Retinal pigment epithelial cell (primary cell): ENCODE results near the gene ACTR6.

Experiments
- DNase-seq: peaks from one replicate; pipeline ENCODE4 v3.0.0-alpha.2; 2010; ENCODE audit warnings: low read depth
- H3K4me3 ChIP-seq: 2 replicates; pipeline ENCODE4 v1.5.1; 2011; ENCODE audit warnings: mild to moderate bottlenecking, low read length, control low read depth, moderate library complexity
- CTCF ChIP-seq: conservative IDR thresholded peaks from 2 replicates; pipeline ENCODE4 v1.5.1; 2011; ENCODE audit warnings: low read depth, low read length, control low read depth, inconsistent platforms

Gene ACTR6

GRCh38 chr12:100211698-100212097 lies 11.1 kb downstream of the ACTR6 start:
- TF ChIP-seq CTCF = no peak
- DNase-seq = no peak
- H3K4me3 ChIP-seq = no peak overlapping the region

GRCh38 chr12:100213016-100213891 lies 12.6 kb downstream of the ACTR6 start:
- no peak for TF ChIP-seq CTCF
- DNase-seq = no peak
- no peak overlapping the region for H3K4me3 ChIP-seq

- TF ChIP-seq CTCF = no peak
- H3K4me3 ChIP-seq = no peak overlapping the region
- DNase-seq = no peak
These were observed 13.9 kb downstream of the ACTR6 start for GRCh38 chr12:100214518-100214917.

GRCh38 chr12:100215209-100215608 lies 14.6 kb downstream of the ACTR6 start:
- H3K4me3 ChIP-seq = no peak overlapping the region
- DNase-seq = no peak
- TF ChIP-seq CTCF = no peak

GRCh38 chr12:100216337-100216736 lies 15.7 kb downstream of the ACTR6 start:
- DNase-seq = no peak
- H3K4me3 ChIP-seq = no peak overlapping the region
- TF ChIP-seq CTCF = no peak

GRCh38 chr12:100219328-100220109 lies 18.9 kb downstream of the ACTR6 start:
- H3K4me3 ChIP-seq = no peak overlapping the region
- DNase-seq = no peak
- TF ChIP-seq CTCF = no peak
